Stimulated activated naive B cell treated with anti-CD40 and anti-IgM and Interleukin-4, amounts not matched to agents 10 μg/mL and 1 μg/mL and 100 μg/mL, for 72 hours (primary cell): ENCODE measurements around the gene MPDZ.

Source experiments
- ATAC-seq, 2 donors: fragments of 150-1000 bp; cut with Tn5 transposase; replicated peaks; 2 replicates each; pipeline ENCODE4 v1.10.0; 2021; ENCODE audit warnings: moderate library complexity in 1 of 2
- DNase-seq: peaks from one replicate; pipeline ENCODE4 v3.0.0; 2021
- H3K27ac Mint-ChIP-seq: one replicate; pipeline ENCODE4 v1.8.0; 2022; ENCODE audit warnings: mild to moderate bottlenecking, mixed read lengths
- H3K27me3 Mint-ChIP-seq, 2 donors: one replicate each; pipeline ENCODE4 v1.8.0; 2022; ENCODE audit warnings: mixed read lengths in 2 of 2
- H3K36me3 Mint-ChIP-seq, 2 donors: one replicate each; pipeline ENCODE4 v1.8.0; 2022; ENCODE audit warnings: mixed read lengths in 2 of 2, mild to moderate bottlenecking in 1 of 2
- H3K4me1 Mint-ChIP-seq, 2 donors: one replicate each; pipeline ENCODE4 v1.8.0; 2022; ENCODE audit warnings: mixed read lengths in 2 of 2, mild to moderate bottlenecking in 1 of 2
- H3K4me3 Mint-ChIP-seq, 2 donors: one replicate each; pipeline ENCODE4 v1.8.0; 2022; ENCODE audit warnings: mild to moderate bottlenecking in 2 of 2, mixed read lengths in 2 of 2, moderate library complexity in 1 of 2
- H3K9me3 Mint-ChIP-seq, 2 donors: one replicate each; pipeline ENCODE4 v1.8.0; 2022; ENCODE audit warnings: mixed read lengths in 2 of 2, mild to moderate bottlenecking in 1 of 2

MPDZ gene

DNA sequence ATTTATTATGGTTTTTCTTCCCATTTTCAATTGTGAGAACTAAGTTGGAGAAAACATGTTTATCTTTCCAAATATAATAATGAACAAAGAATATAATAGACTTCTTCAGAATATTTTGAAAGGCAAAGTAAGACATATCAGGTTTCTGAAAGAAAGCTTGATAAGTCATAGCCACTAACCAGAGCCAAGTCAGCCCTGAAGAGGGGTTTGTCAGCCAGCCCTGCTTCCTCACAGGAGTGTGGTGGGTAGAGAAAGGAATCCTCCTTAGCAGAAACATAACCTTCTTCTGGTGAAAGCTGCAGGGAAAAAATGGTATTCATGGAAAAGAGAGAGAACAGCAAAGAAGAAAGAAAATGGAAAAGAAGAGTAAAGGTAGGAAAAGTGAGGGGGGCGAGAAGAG lies 93.4 kb downstream of the MPDZ start:
- ATAC-seq (no peak), DNase-seq (no peak)
- H3K4me3 Mint-ChIP-seq, result no peak overlapping the region
- H3K27me3 Mint-ChIP-seq, result no peaks in the 10 kb centered on the region
- H3K36me3 Mint-ChIP-seq, result no peaks in the 10 kb centered on the region
- no peaks in the 10 kb centered on the region for H3K4me1 Mint-ChIP-seq
- no peaks in the 10 kb centered on the region for H3K9me3 Mint-ChIP-seq
- no peak overlapping the region for H3K27ac Mint-ChIP-seq

- Mint-ChIP-seq H3K4me1 (no peaks in the 10 kb centered on the region), H3K9me3 (peaks cover 0 to 2% of the 10 kb centered on the region in 2 donors), H3K36me3 (no peaks in the 10 kb centered on the region), H3K27me3 (no peaks in the 10 kb centered on the region), H3K27ac (no peak overlapping the region), H3K4me3 (no peak overlapping the region)
- ATAC-seq (no peak), DNase-seq (no peak)
Measured at GRCh38 chr9:13181652-13182051, 97.8 kb downstream of the MPDZ start.

DNA sequence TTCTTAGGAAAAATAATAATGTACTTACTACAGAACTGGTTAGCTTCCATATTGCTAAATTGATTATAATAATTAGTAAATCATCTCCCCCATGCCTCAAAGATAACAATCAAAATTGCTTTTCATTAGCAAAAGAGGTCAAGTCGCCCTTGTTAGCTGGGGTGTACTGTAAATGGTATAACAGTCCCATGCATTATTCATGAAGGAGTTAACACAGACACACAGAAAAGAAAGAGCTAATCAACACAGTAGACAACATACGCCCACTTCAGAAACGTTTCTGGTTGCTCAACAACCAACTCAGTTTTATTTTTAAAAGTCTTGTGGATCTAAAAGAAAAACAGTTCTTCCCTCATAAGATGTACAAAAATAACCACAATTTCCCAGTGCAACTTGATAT lies 100.2 kb downstream of the MPDZ start:
- Mint-ChIP-seq H3K27ac (no peak overlapping the region), H3K4me3 (no peak overlapping the region), H3K27me3 (no peaks in the 10 kb centered on the region), H3K4me1 (no peaks in the 10 kb centered on the region), H3K9me3 (peaks cover 0 to 2% of the 10 kb centered on the region in 2 donors), H3K36me3 (no peaks in the 10 kb centered on the region)
- ATAC-seq (no peak), DNase-seq (no peak)

DNA sequence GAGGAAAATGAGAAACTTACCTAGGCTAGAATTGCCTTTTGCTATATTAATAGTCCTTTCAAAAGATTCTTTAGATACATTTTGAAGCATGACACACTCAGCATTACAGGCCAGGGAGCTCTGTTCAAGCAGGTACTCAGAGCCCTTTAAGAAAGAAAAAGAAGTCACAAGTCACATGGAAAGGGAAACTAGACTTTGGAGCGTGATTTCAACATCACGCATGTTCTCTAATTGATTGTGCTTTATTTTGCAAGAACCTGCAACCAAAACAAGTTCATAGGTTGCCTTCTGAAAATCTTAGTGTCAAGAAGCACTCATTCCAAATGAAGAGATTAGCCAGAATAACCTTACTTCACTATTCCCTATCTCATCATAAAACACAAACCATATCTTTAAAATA lies 103.8 kb downstream of the MPDZ start:
- no peaks in the 10 kb centered on the region for H3K36me3 Mint-ChIP-seq
- H3K27me3 Mint-ChIP-seq, result no peaks in the 10 kb centered on the region
- H3K9me3 Mint-ChIP-seq, result peaks cover 0 to 2% of the 10 kb centered on the region in 2 donors
- no peak overlapping the region for H3K4me3 Mint-ChIP-seq
- DNase-seq (no peak), ATAC-seq (no peak)
- H3K4me1 Mint-ChIP-seq, result no peaks in the 10 kb centered on the region
- no peak overlapping the region for H3K27ac Mint-ChIP-seq

DNA sequence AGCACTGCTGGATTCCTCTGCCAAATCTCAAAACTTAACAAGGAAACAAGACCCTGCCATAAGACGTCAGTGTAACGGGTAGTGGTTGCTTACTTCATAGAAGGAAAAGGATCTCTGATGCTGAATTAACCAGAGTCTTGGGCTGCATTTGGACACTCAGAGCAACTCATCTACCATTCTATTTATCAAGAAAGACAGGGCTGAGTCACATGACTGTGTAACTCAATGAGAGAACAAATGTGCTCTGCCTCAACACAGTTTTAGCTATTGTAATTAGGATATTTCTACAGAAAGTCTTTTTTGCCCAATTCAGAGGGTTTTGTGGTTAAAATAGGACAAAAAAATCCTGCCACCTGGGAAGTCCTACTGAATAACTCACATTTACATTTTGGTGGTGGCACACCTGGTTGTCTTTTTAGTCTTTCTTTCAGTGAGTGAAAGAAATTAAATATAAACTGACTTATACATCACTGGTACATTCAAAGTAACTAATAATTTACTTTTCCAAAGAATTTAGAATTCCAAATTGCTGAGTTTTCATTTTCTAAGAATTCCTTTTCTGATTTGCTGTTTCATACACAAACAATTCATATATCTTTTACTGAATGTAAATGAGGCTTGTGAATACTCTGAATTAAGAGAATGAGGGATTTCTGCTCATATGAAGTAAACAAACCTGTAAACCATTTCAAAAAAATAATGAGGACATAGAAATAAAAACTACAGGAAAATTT lies 104.4 kb downstream of the MPDZ start:
- H3K36me3 Mint-ChIP-seq, result no peaks in the 10 kb centered on the region
- DNase-seq, result no peak
- no peaks in the 10 kb centered on the region for H3K27me3 Mint-ChIP-seq
- H3K9me3 Mint-ChIP-seq, result no peaks in the 10 kb centered on the region
- no peak for ATAC-seq
- no peaks in the 10 kb centered on the region for H3K4me1 Mint-ChIP-seq
- no peak overlapping the region for H3K4me3 Mint-ChIP-seq
- H3K27ac Mint-ChIP-seq, result no peak overlapping the region

DNA sequence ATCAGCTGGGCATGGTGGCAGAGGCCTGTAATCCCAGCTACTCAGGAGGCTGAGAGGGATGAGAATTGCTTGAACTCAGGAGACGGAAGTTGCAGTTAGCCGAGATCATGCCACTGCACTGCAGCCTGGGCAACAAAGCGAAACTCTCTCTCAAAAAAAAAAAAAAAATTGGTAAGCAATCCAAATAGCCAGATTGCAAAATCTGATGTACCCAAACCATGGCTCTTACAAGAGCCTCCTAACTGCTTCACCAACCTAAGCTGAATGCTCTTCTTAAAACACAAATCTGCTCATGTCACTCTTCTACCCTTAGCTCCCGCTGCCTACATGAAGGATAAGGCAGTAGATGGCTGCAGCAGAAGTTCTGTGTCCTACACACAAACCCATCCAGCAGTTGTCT lies 105.9 kb downstream of the MPDZ start:
- no peak overlapping the region for H3K27ac Mint-ChIP-seq
- H3K4me3 Mint-ChIP-seq, result no peak overlapping the region
- ATAC-seq (no peak), DNase-seq (no peak)
- no peaks in the 10 kb centered on the region for H3K4me1 Mint-ChIP-seq
- no peaks in the 10 kb centered on the region for H3K27me3 Mint-ChIP-seq
- peaks cover 0 to 1% of the 10 kb centered on the region in 2 donors for H3K9me3 Mint-ChIP-seq
- no peaks in the 10 kb centered on the region for H3K36me3 Mint-ChIP-seq

- Mint-ChIP-seq H3K27ac (no peak overlapping the region), H3K4me3 (no peak overlapping the region), H3K9me3 (peaks cover 0 to 1% of the 10 kb centered on the region in 2 donors), H3K36me3 (no peaks in the 10 kb centered on the region), H3K27me3 (no peaks in the 10 kb centered on the region), H3K4me1 (no peaks in the 10 kb centered on the region)
- no peak for DNase-seq
- no peak for ATAC-seq
Measured at GRCh38 chr9:13171261-13171660, 108.2 kb downstream of the MPDZ start.

DNA sequence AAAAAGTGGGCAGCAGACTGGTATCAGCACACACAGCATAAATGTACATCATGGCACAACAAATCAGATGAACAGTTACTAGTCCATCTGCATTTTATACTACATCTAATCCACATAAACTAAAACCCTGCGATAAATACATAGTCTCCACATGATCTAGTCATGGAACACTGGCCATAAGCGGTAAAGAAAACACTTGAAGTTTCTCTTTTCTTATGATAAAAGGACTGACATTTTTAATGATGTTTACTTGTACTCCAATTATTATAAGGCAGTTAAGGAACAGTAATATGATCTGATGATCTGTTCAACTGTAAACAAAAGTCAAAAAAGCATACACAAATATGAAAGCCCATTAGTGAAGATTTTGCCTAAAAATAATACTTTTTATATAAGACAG lies 112.5 kb downstream of the MPDZ start:
- no peak overlapping the region for H3K4me3 Mint-ChIP-seq
- no peak overlapping the region for H3K27ac Mint-ChIP-seq
- no peaks in the 10 kb centered on the region for H3K36me3 Mint-ChIP-seq
- no peaks in the 10 kb centered on the region for H3K4me1 Mint-ChIP-seq
- H3K9me3 Mint-ChIP-seq, result peaks cover 0 to 1% of the 10 kb centered on the region in 2 donors
- ATAC-seq (no peak), DNase-seq (no peak)
- H3K27me3 Mint-ChIP-seq, result no peaks in the 10 kb centered on the region

GRCh38 chr9:13165956-13166355 lies 113.5 kb downstream of the MPDZ start:
- Mint-ChIP-seq H3K4me3 (no peak overlapping the region), H3K9me3 (peaks cover 0 to 1% of the 10 kb centered on the region in 2 donors), H3K27ac (no peak overlapping the region), H3K27me3 (no peaks in the 10 kb centered on the region), H3K4me1 (no peaks in the 10 kb centered on the region), H3K36me3 (no peaks in the 10 kb centered on the region)
- ATAC-seq (no peak), DNase-seq (no peak)

DNA sequence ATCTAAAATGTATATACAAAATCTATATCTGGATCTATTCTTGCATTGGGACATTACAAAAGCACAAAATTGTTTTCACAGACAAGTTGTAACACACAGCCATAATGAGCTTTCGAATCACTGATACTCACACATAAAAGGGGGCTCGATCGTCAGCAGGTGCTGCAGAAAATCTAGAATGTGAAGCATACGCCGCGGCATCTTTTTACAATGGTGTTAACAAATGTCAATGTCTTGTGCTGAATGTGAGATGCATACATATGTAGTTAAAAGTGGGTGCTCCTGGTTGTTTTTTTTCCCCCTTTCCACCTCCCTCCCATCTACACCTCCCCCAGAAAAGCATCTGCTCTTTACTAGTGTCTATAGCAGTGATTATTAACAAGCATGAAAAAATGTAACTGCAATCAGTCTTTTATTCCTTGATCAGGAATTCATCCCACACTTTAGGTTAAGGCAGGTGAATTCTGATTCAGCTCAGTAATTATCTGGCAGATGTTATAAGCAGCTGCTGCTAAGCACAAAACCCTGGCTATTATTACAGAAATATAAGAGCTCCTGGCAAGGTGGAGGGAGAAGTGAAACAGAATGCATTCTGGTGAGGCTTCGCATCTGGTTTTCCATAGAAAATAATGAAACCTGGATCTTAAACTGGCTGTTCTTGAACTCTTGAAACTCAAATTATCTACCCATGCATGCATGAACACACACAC lies 114.1 kb downstream of the MPDZ start:
- Mint-ChIP-seq H3K4me3 (no peak overlapping the region), H3K9me3 (peaks cover 0 to 1% of the 10 kb centered on the region in 2 donors), H3K4me1 (no peaks in the 10 kb centered on the region), H3K36me3 (no peaks in the 10 kb centered on the region), H3K27ac (no peak overlapping the region), H3K27me3 (no peaks in the 10 kb centered on the region)
- no peak for DNase-seq
- no peak for ATAC-seq

- no peaks in the 10 kb centered on the region for H3K9me3 Mint-ChIP-seq
- H3K4me1 Mint-ChIP-seq, result no peaks in the 10 kb centered on the region
- no peaks in the 10 kb centered on the region for H3K27me3 Mint-ChIP-seq
- no peak for DNase-seq
- no peak overlapping the region for H3K4me3 Mint-ChIP-seq
- H3K27ac Mint-ChIP-seq, result no peak overlapping the region
- H3K36me3 Mint-ChIP-seq, result no peaks in the 10 kb centered on the region
- ATAC-seq, result no peak
Measured at GRCh38 chr9:13163946-13164345, 115.5 kb downstream of the MPDZ start.

DNA sequence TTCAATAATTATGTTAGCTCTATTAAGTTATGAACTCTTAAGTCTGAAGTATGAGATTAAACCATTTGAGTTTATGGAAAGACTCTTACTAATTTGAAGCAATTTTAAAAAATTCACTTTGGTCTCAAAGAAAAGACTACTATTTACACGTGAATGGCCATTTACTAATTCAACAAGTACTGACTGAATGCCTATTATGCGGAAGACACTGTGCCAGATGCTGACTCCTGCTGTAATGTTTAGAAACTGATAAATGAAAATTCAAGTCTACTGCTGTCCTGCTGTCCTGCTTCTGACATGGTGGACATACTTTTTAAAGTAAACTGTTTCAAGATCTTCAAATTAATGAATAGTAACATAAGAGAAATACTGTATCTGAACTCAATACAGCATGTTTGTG lies 116.2 kb downstream of the MPDZ start:
- no peaks in the 10 kb centered on the region for H3K27me3 Mint-ChIP-seq
- H3K36me3 Mint-ChIP-seq, result no peaks in the 10 kb centered on the region
- H3K9me3 Mint-ChIP-seq, result no peaks in the 10 kb centered on the region
- DNase-seq (no peak), ATAC-seq (no peak)
- no peaks in the 10 kb centered on the region for H3K4me1 Mint-ChIP-seq
- H3K4me3 Mint-ChIP-seq, result no peak overlapping the region
- no peak overlapping the region for H3K27ac Mint-ChIP-seq

- DNase-seq, result no peak
- no peaks in the 10 kb centered on the region for H3K36me3 Mint-ChIP-seq
- H3K4me3 Mint-ChIP-seq, result no peak overlapping the region
- H3K9me3 Mint-ChIP-seq, result no peaks in the 10 kb centered on the region
- ATAC-seq, result no peak
- no peaks in the 10 kb centered on the region for H3K27me3 Mint-ChIP-seq
- H3K27ac Mint-ChIP-seq, result no peak overlapping the region
- no peaks in the 10 kb centered on the region for H3K4me1 Mint-ChIP-seq
Measured at GRCh38 chr9:13160051-13160450, 119.4 kb downstream of the MPDZ start.

GRCh38 chr9:13158986-13159385 lies 120.5 kb downstream of the MPDZ start:
- ATAC-seq, result no peak
- Mint-ChIP-seq H3K4me1 (no peaks in the 10 kb centered on the region), H3K27ac (no peak overlapping the region), H3K27me3 (no peaks in the 10 kb centered on the region), H3K4me3 (no peak overlapping the region), H3K9me3 (no peaks in the 10 kb centered on the region), H3K36me3 (no peaks in the 10 kb centered on the region)
- DNase-seq, result no peak

DNA sequence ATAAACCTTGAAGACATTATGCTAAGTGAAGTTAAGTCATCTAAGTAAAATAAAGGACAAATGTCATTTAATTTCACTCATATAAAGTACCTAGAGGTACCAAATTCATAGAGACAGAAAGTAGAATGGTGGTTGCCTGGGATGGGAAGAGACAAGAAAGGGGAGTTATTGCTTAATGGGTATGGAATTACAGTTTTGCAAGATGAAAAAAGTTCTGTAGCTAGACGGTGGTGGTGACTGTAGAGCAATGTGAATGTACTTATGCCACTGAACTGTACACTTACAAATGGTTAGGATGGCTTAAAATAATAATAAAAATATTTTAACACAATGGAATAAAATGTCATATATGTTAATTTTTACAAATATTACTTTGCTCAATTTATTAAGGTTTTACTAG lies 128.0 kb downstream of the MPDZ start:
- DNase-seq (no peak), ATAC-seq (no peak)
- H3K27me3 Mint-ChIP-seq, result no peaks in the 10 kb centered on the region
- H3K9me3 Mint-ChIP-seq, result no peaks in the 10 kb centered on the region
- no peak overlapping the region for H3K4me3 Mint-ChIP-seq
- H3K4me1 Mint-ChIP-seq, result no peaks in the 10 kb centered on the region
- H3K36me3 Mint-ChIP-seq, result no peaks in the 10 kb centered on the region
- H3K27ac Mint-ChIP-seq, result no peak overlapping the region
